ES-I3 (cell line): ENCODE results near the gene CNIH2.

Source experiments
- H3K36me3 ChIP-seq: 2 replicates; pipeline ENCODE4 v1.6.1; 2013; ENCODE audit warnings: mild to moderate bottlenecking, low read length, control low read depth, moderate library complexity; ENCODE audit not compliant: insufficient read depth
- H3K4me1 ChIP-seq: 2 replicates; pipeline ENCODE4 v1.6.1; 2013; ENCODE audit warnings: mild to moderate bottlenecking, control low read depth, low read length; ENCODE audit not compliant: insufficient read depth
- H3K9ac ChIP-seq: 2 replicates; pipeline ENCODE4 v1.6.1; 2013; ENCODE audit warnings: low read depth, mild to moderate bottlenecking, low read length, moderate library complexity
- H3K9me3 ChIP-seq: 2 replicates; pipeline ENCODE4 v1.6.1; 2013; ENCODE audit warnings: mild to moderate bottlenecking, low read length, moderate library complexity; ENCODE audit not compliant: control insufficient read depth, insufficient read depth

CNIH2 gene

GRCh38 chr11:66264914-66265313 is 13.1 kb upstream of the CNIH2 start:
- Histone ChIP-seq H3K9me3 (no peaks in the 10 kb centered on the region), H3K4me1 (no peaks in the 10 kb centered on the region), H3K36me3 (no peaks in the 10 kb centered on the region), H3K9ac (no peak overlapping the region)

GRCh38 chr11:66265531-66266377 is 12.2 kb upstream of the CNIH2 start:
- H3K36me3 ChIP-seq: no peaks in the 10 kb centered on the region
- no peak overlapping the region for H3K9ac ChIP-seq
- no peaks in the 10 kb centered on the region for H3K4me1 ChIP-seq
- no peaks in the 10 kb centered on the region for H3K9me3 ChIP-seq

GRCh38 chr11:66266378-66267038 is 11.5 kb upstream of the CNIH2 start:
- Histone ChIP-seq H3K9me3 (no peaks in the 10 kb centered on the region), H3K4me1 (no peaks in the 10 kb centered on the region), H3K9ac (0 out of 2 replicates have a peak overlapping the region, but pooled peaks have one; percentile 63), H3K36me3 (no peaks in the 10 kb centered on the region)

- Histone ChIP-seq H3K9me3 (no peaks in the 10 kb centered on the region), H3K4me1 (no peaks in the 10 kb centered on the region), H3K9ac (peak overlapping the region; percentile 63), H3K36me3 (no peaks in the 10 kb centered on the region)
Measured at GRCh38 chr11:66267039-66267378, 11.0 kb upstream of the CNIH2 start.

- H3K4me1 ChIP-seq: no peaks in the 10 kb centered on the region
- no peaks in the 10 kb centered on the region for H3K9me3 ChIP-seq
Measured at GRCh38 chr11:66267379-66268243, 10.4 kb upstream of the CNIH2 start.

GRCh38 chr11:66268244-66268951 is 9.6 kb upstream of the CNIH2 start, which contains the start of gene RAB1B:
Gene RAB1B, plus strand, starts transcription at chr11:66268639. Its CDS starts 41 bp downstream, at chr11:66268680.
- no peaks in the 10 kb centered on the region for H3K4me1 ChIP-seq
- H3K9ac ChIP-seq: peak within 1 kb of the TSS; percentile 82
- peaks cover 10% of the 10 kb centered on the region; the same call in 1 of the 2 replicates for H3K36me3 ChIP-seq

More at GRCh38 chr11:66267379-66268243, 10.4 kb upstream of the CNIH2 start:
- H3K9ac ChIP-seq: peak overlapping the region; percentile 82
- peaks cover 4% of the 10 kb centered on the region; the same call in 1 of the 2 replicates for H3K36me3 ChIP-seq

GRCh38 chr11:66268952-66269905 is 8.7 kb upstream of the CNIH2 start:
- no peaks in the 10 kb centered on the region for H3K4me1 ChIP-seq
- H3K9ac ChIP-seq: peak overlapping the region; percentile 82
- H3K36me3 ChIP-seq: peaks cover 11% of the 10 kb centered on the region; the same call in 1 of the 2 replicates
- no peaks in the 10 kb centered on the region for H3K9me3 ChIP-seq

More at GRCh38 chr11:66268244-66268951, 9.6 kb upstream of the CNIH2 start, which contains the start of gene RAB1B:
- H3K9me3 ChIP-seq: no peaks in the 10 kb centered on the region

- Histone ChIP-seq H3K9me3 (no peaks in the 10 kb centered on the region), H3K36me3 (peaks cover 17% of the 10 kb centered on the region; the same call in 1 of the 2 replicates), H3K9ac (no peak overlapping the region), H3K4me1 (no peaks in the 10 kb centered on the region)
Measured at GRCh38 chr11:66271816-66272215, 6.2 kb upstream of the CNIH2 start.

- H3K9ac ChIP-seq: no peak overlapping the region
- no peaks in the 10 kb centered on the region for H3K9me3 ChIP-seq
- H3K36me3 ChIP-seq: peaks cover 17% of the 10 kb centered on the region; the same call in 1 of the 2 replicates
- H3K4me1 ChIP-seq: no peaks in the 10 kb centered on the region; the same call in 1 of the 2 replicates
Measured at GRCh38 chr11:66272596-66272995, 5.4 kb upstream of the CNIH2 start.

GRCh38 chr11:66274219-66274618 is 3.8 kb upstream of the CNIH2 start:
- Histone ChIP-seq H3K9me3 (no peaks in the 10 kb centered on the region), H3K4me1 (peaks cover 2% of the 10 kb centered on the region; the same call in 1 of the 2 replicates), H3K36me3 (peaks cover 17% of the 10 kb centered on the region; the same call in 1 of the 2 replicates), H3K9ac (no peak overlapping the region)

GRCh38 chr11:66275396-66275795 is 2.6 kb upstream of the CNIH2 start:
- Histone ChIP-seq H3K4me1 (peaks cover 2% of the 10 kb centered on the region; the same call in 1 of the 2 replicates), H3K36me3 (peaks cover 17% of the 10 kb centered on the region; the same call in 1 of the 2 replicates), H3K9ac (no peak overlapping the region), H3K9me3 (no peaks in the 10 kb centered on the region)

GRCh38 chr11:66275984-66276612 is 1.9 kb upstream of the CNIH2 start:
- Histone ChIP-seq H3K4me1 (peaks cover 3% of the 10 kb centered on the region; the same call in 1 of the 2 replicates), H3K36me3 (peaks cover 17% of the 10 kb centered on the region; the same call in 1 of the 2 replicates), H3K9ac (no peak overlapping the region)

More at GRCh38 chr11:66275984-66276612, 1.9 kb upstream of the CNIH2 start:
- no peaks in the 10 kb centered on the region for H3K9me3 ChIP-seq
